ENCODE data around the gene RPS2.

RPS2 gene

GRCh38 chr16:1999866-2000514 is 35.4 kb upstream of the RPS2 start:
- no peaks in the 10 kb centered on the region for H3K27me3 ChIP-seq (ENCODE audit: insufficient read depth, low read length)
- no peak overlapping the region for H3K23ac ChIP-seq (ENCODE audit: low read length)
- H4K8ac ChIP-seq (ENCODE audit: low read depth, low read length), result no peak overlapping the region
- H3K79me2 ChIP-seq (ENCODE audit: control insufficient read depth, insufficient read depth, low read length, poor library complexity), result no peaks in the 10 kb centered on the region
- no peak overlapping the region for H3K4me3 ChIP-seq (ENCODE audit: low read depth, low read length)
- H4K91ac ChIP-seq (ENCODE audit: low read depth, low read length), result no peak overlapping the region
- H3K4ac ChIP-seq (ENCODE audit: low read depth, low read length), result no peak overlapping the region
- H2BK120ac ChIP-seq (ENCODE audit: insufficient read depth, low read length, poor library complexity), result no peak overlapping the region
- no CpG with 5 or more reads among the region's 28 CpGs for WGBS (ENCODE audit: extremely low coverage, insufficient coverage, insufficient read length)
- H2AFZ ChIP-seq (ENCODE audit: insufficient read depth, low read length, poor library complexity), result no peak overlapping the region
- H3K36me3 ChIP-seq (ENCODE audit: control insufficient read depth in 1 of 2, insufficient read depth in 2 of 2, low read length in 2 of 2), result peaks cover 63 to 67% of the 10 kb centered on the region in 2 experiments
- H3K79me1 ChIP-seq (ENCODE audit: low read length), result no peaks in the 10 kb centered on the region
- H3K4me1 ChIP-seq (ENCODE audit: control insufficient read depth in 1 of 2, insufficient read depth in 2 of 2, low read length in 2 of 2), result peaks cover 5% of the 10 kb centered on the region in 2 experiments
- no peak overlapping the region for H2AK5ac ChIP-seq (ENCODE audit: low read length)
- no peak overlapping the region for H3K9ac ChIP-seq (ENCODE audit: low read length)
- no peak overlapping the region for H2BK12ac ChIP-seq (ENCODE audit: low read length)
- no peak overlapping the region for H2BK5ac ChIP-seq (ENCODE audit: low read depth, low read length, poor library complexity)
- H3K9me3 ChIP-seq (ENCODE audit: insufficient read depth, low read depth, low read length), result no peaks in the 10 kb centered on the region
- no peak overlapping the region for H3K27ac ChIP-seq (ENCODE audit: low read depth, low read length)
- no peak overlapping the region for H3K4me2 ChIP-seq (ENCODE audit: low read length)
- DNase-seq, result no peak
- H3K18ac ChIP-seq (ENCODE audit: low read length), result no peak overlapping the region
- H4K12ac ChIP-seq (ENCODE audit: low read depth, low read length), result no peak overlapping the region
- H3K14ac ChIP-seq (ENCODE audit: low read length), result no peak overlapping the region

DNA sequence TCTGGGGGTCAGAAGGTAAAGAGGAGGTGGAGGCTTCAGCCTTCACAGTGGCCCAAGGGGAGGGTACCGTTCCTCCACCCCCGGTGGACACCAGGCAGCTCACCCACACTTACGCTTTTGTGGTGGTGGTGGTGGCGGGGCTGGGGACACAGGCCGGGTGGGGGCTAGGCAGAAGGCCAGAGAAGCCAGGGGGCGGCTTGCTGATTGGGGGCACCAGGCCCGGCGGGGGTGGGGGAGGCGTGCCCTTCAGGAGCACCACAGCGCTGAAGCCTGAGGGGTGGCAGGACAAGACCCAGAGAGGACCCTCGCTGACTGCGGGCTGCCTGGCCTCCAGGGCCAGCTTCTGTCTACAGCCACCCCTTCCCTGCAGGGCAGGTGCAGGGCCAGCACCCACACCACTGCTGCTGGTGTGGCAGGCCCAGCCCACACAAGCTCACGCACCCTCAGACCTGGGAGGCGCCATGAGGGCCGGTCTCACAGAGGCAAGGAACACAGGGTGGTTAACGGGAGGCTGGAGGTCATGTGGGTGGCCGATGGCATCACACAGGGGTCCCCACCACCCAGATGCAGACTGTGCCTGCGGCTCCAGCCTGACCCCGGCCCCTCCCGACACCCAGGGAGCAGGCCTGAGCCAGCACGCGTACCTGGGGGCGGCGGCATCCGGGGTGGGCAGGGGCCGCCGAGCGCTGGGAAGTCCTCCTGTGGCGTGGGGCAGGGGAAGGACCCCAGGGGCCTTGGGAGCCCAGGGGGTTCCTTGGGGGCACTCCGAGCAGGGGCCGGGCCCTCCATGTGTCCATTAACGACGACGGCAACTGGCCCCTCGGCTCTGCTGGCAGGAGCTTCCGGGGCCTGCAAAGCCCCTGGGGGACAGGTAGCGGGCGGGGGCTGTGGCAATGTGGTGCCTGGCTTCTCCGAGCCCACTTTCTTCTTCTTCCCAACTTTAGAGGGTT is 34.5 kb upstream of the RPS2 start:
- Histone ChIP-seq H4K91ac (ENCODE audit: low read depth, low read length) (no peak overlapping the region), H3K36me3 (ENCODE audit: control insufficient read depth in 1 of 2, insufficient read depth in 2 of 2, low read length in 2 of 2) (peaks cover 61 to 67% of the 10 kb centered on the region in 2 experiments), H3K4me3 (ENCODE audit: low read depth, low read length) (no peak overlapping the region), H3K4ac (ENCODE audit: low read depth, low read length) (no peak overlapping the region), H3K79me2 (ENCODE audit: control insufficient read depth, insufficient read depth, low read length, poor library complexity) (no peaks in the 10 kb centered on the region), H2BK5ac (ENCODE audit: low read depth, low read length, poor library complexity) (no peak overlapping the region), H2AFZ (ENCODE audit: insufficient read depth, low read length, poor library complexity) (no peak overlapping the region), H3K27ac (ENCODE audit: low read depth, low read length) (no peak overlapping the region), H3K27me3 (ENCODE audit: insufficient read depth, low read length) (no peaks in the 10 kb centered on the region), H3K14ac (ENCODE audit: low read length) (no peak overlapping the region), H3K4me1 (ENCODE audit: control insufficient read depth in 1 of 2, insufficient read depth in 2 of 2, low read length in 2 of 2) (peaks cover 2% of the 10 kb centered on the region in 2 experiments), H2BK120ac (ENCODE audit: insufficient read depth, low read length, poor library complexity) (no peak overlapping the region), H3K18ac (ENCODE audit: low read length) (no peak overlapping the region), H2BK12ac (ENCODE audit: low read length) (no peak overlapping the region), H4K12ac (ENCODE audit: low read depth, low read length) (no peak overlapping the region), H4K8ac (ENCODE audit: low read depth, low read length) (no peak overlapping the region), H3K79me1 (ENCODE audit: low read length) (no peaks in the 10 kb centered on the region), H3K23ac (ENCODE audit: low read length) (no peak overlapping the region), H3K9ac (ENCODE audit: low read length) (no peak overlapping the region), H3K4me2 (ENCODE audit: low read length) (no peak overlapping the region), H3K9me3 (ENCODE audit: insufficient read depth, low read depth, low read length) (no peaks in the 10 kb centered on the region), H2AK5ac (ENCODE audit: low read length) (no peak overlapping the region)
- DNase-seq, result no peak
- no CpG with 5 or more reads among the region's 39 CpGs for WGBS (ENCODE audit: extremely low coverage, insufficient coverage, insufficient read length)

DNA sequence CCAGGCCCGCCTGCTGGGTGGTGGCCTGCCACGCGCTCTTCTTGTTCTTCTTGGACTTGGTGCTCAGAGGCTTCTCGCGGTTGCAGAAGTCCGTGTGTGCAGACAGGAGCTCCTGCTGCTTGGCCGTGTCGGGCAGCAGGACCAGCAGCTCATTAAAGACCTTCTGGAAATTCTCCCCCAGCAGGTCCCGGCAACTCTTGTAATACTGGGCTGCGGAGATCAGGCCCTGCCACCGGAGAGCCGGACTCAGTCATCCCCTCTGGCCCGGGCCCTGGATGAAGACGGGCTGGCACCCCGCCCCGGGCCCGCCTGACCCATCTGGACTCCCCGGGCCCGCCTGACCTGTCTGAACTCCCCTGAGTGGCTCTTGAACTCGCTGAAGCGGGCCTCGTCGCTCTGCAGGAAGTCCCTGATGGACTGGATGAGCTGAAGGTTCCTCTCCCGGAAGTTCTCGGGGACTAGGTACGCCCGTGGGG is 33.8 kb upstream of the RPS2 start:
- Histone ChIP-seq H3K9me3 (ENCODE audit: insufficient read depth, low read depth, low read length) (no peaks in the 10 kb centered on the region), H3K23ac (ENCODE audit: low read length) (no peak overlapping the region), H3K4me3 (ENCODE audit: low read depth, low read length) (no peak overlapping the region), H3K4ac (ENCODE audit: low read depth, low read length) (no peak overlapping the region), H2BK12ac (ENCODE audit: low read length) (no peak overlapping the region), H4K12ac (ENCODE audit: low read depth, low read length) (no peak overlapping the region), H3K18ac (ENCODE audit: low read length) (no peak overlapping the region), H2AFZ (ENCODE audit: insufficient read depth, low read length, poor library complexity) (no peak overlapping the region), H3K9ac (ENCODE audit: low read length) (no peak overlapping the region), H4K91ac (ENCODE audit: low read depth, low read length) (no peak overlapping the region), H3K27ac (ENCODE audit: low read depth, low read length) (no peak overlapping the region), H2AK5ac (ENCODE audit: low read length) (no peak overlapping the region), H3K36me3 (ENCODE audit: control insufficient read depth in 1 of 2, insufficient read depth in 2 of 2, low read length in 2 of 2) (peaks cover 59 to 65% of the 10 kb centered on the region in 2 experiments), H3K79me2 (ENCODE audit: control insufficient read depth, insufficient read depth, low read length, poor library complexity) (no peaks in the 10 kb centered on the region), H2BK120ac (ENCODE audit: insufficient read depth, low read length, poor library complexity) (no peak overlapping the region), H4K8ac (ENCODE audit: low read depth, low read length) (no peak overlapping the region), H3K4me2 (ENCODE audit: low read length) (no peak overlapping the region), H3K79me1 (ENCODE audit: low read length) (no peaks in the 10 kb centered on the region), H3K27me3 (ENCODE audit: insufficient read depth, low read length) (no peaks in the 10 kb centered on the region), H3K14ac (ENCODE audit: low read length) (no peak overlapping the region), H3K4me1 (ENCODE audit: control insufficient read depth in 1 of 2, insufficient read depth in 2 of 2, low read length in 2 of 2) (no peaks in the 10 kb centered on the region), H2BK5ac (ENCODE audit: low read depth, low read length, poor library complexity) (no peak overlapping the region)
- no CpG with 5 or more reads among the region's 27 CpGs for WGBS (ENCODE audit: extremely low coverage, insufficient coverage, insufficient read length)
- no peak for DNase-seq

- Histone ChIP-seq H3K36me3 (ENCODE audit: control insufficient read depth in 1 of 2, insufficient read depth in 2 of 2, low read length in 2 of 2) (peaks cover 53 to 58% of the 10 kb centered on the region in 2 experiments), H3K4me3 (ENCODE audit: low read depth, low read length) (no peak overlapping the region), H3K4ac (ENCODE audit: low read depth, low read length) (no peak overlapping the region), H3K23ac (ENCODE audit: low read length) (no peak overlapping the region), H3K18ac (ENCODE audit: low read length) (no peak overlapping the region), H4K12ac (ENCODE audit: low read depth, low read length) (no peak overlapping the region), H4K8ac (ENCODE audit: low read depth, low read length) (no peak overlapping the region), H3K4me2 (ENCODE audit: low read length) (no peak overlapping the region), H3K4me1 (ENCODE audit: control insufficient read depth in 1 of 2, insufficient read depth in 2 of 2, low read length in 2 of 2) (no peaks in the 10 kb centered on the region), H4K91ac (ENCODE audit: low read depth, low read length) (no peak overlapping the region), H2BK120ac (ENCODE audit: insufficient read depth, low read length, poor library complexity) (no peak overlapping the region), H2AK5ac (ENCODE audit: low read length) (no peak overlapping the region), H2BK5ac (ENCODE audit: low read depth, low read length, poor library complexity) (no peak overlapping the region), H3K79me2 (ENCODE audit: control insufficient read depth, insufficient read depth, low read length, poor library complexity) (no peaks in the 10 kb centered on the region), H3K9ac (ENCODE audit: low read length) (no peak overlapping the region), H3K9me3 (ENCODE audit: insufficient read depth, low read depth, low read length) (peaks cover 2% of the 10 kb centered on the region), H3K27ac (ENCODE audit: low read depth, low read length) (no peak overlapping the region), H3K79me1 (ENCODE audit: low read length) (no peaks in the 10 kb centered on the region), H3K27me3 (ENCODE audit: insufficient read depth, low read length) (no peaks in the 10 kb centered on the region), H2BK12ac (ENCODE audit: low read length) (no peak overlapping the region), H3K14ac (ENCODE audit: low read length) (no peak overlapping the region), H2AFZ (ENCODE audit: insufficient read depth, low read length, poor library complexity) (no peak overlapping the region)
- no CpG with 5 or more reads among the region's 26 CpGs for WGBS (ENCODE audit: extremely low coverage, insufficient coverage, insufficient read length)
- no peak for DNase-seq
These were observed 33.1 kb upstream of the RPS2 start for GRCh38 chr16:1997494-1998359.

Data from trophoblast cell (in vitro differentiated cells and primary cell).